HL-60 (cell line): Measurements from ENCODE around the gene LYRM2.

Source experiments
- DNase-seq, 2 experiments: peaks; one replicate each; pipeline ENCODE4 v3.0.0-alpha.2; 2010 to 2020; ENCODE audit warnings: low read depth in 1 of 2, low spot score in 1 of 2
- H3K27ac ChIP-seq: fragments of 250-450 bp; sonication (Bioruptor Pico); replicated peaks from 2 replicates; pipeline ENCODE4 v1.5.1; 2020; ENCODE audit warnings: mild to moderate bottlenecking, moderate library complexity
- H3K27me3 ChIP-seq: fragments of 250-450 bp; sonication (Bioruptor Pico); 2 replicates; pipeline ENCODE4 v1.5.1; 2021; ENCODE audit warnings: mild to moderate bottlenecking, moderate library complexity; ENCODE audit not compliant: insufficient read depth, poor library complexity, severe bottlenecking
- H3K4me3 ChIP-seq: replicated peaks from 2 replicates; pipeline ENCODE4 v1.5.1; 2011; ENCODE audit warnings: mild to moderate bottlenecking, control low read depth, low read length; ENCODE audit not compliant: insufficient read depth
- GABPA ChIP-seq: IDR thresholded peaks from 2 replicates; pipeline ENCODE4 v1.6.1; 2012; ENCODE audit warnings: low read depth
- POLR2AphosphoS5 ChIP-seq: IDR thresholded peaks from 2 replicates; pipeline ENCODE4 v1.6.1; 2012; ENCODE audit warnings: low read depth
- REST ChIP-seq: IDR thresholded peaks from 2 replicates; pipeline ENCODE4 v1.6.1; 2012; ENCODE audit warnings: low read depth; ENCODE audit not compliant: insufficient replicate concordance
- SPI1 ChIP-seq: IDR thresholded peaks from 2 replicates; pipeline ENCODE4 v1.6.1; 2012; ENCODE audit warnings: low read depth, mild to moderate bottlenecking, borderline replicate concordance
- TF ChIP-seq, protein P1 (sequence below): IDR thresholded peaks from one replicate; pipeline ENCODE4 v1.5.1; 2011; ENCODE audit warnings: low read length, control low read depth, inconsistent platforms; ENCODE audit not compliant: insufficient read depth

The LYRM2 gene

DNA sequence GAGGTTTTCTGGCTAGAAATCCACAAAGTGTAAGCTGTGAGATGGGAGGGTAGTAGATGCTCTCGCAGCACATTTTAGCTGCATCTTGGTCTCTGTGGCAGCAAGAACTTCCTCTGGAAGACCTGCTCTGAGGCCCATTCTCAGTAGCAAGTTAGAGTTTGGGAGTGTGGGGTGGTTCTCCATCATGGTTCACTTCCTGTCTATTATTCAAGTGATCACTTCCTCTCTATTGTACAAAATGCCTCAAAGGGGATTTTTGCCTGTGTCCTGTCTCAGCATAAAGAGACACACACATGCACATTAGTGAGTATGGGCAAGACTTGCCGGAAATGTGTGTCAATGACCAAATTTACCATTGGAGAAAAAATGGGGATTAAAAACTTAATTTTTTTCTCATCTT is 42.5 kb downstream of the LYRM2 start:
- TF ChIP-seq SPI1 = peak; percentile 75; the same call in 1 of the 2 replicates
- TF ChIP-seq, protein P1, sequence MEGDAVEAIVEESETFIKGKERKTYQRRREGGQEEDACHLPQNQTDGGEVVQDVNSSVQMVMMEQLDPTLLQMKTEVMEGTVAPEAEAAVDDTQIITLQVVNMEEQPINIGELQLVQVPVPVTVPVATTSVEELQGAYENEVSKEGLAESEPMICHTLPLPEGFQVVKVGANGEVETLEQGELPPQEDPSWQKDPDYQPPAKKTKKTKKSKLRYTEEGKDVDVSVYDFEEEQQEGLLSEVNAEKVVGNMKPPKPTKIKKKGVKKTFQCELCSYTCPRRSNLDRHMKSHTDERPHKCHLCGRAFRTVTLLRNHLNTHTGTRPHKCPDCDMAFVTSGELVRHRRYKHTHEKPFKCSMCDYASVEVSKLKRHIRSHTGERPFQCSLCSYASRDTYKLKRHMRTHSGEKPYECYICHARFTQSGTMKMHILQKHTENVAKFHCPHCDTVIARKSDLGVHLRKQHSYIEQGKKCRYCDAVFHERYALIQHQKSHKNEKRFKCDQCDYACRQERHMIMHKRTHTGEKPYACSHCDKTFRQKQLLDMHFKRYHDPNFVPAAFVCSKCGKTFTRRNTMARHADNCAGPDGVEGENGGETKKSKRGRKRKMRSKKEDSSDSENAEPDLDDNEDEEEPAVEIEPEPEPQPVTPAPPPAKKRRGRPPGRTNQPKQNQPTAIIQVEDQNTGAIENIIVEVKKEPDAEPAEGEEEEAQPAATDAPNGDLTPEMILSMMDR = no peak
- Histone ChIP-seq H3K27me3 (no peaks in the 10 kb centered on the region), H3K27ac (no peak overlapping the region), H3K4me3 (no peak overlapping the region)
- DNase-seq = no peak

GRCh38 chr6:89591745-89592144 is 46.8 kb downstream of the LYRM2 start:
- no peak overlapping the region for H3K27ac ChIP-seq
- no peak for TF ChIP-seq POLR2AphosphoS5
- TF ChIP-seq SPI1 = no peak
- H3K4me3 ChIP-seq = no peak overlapping the region
- DNase-seq = no peak
- no peaks in the 10 kb centered on the region for H3K27me3 ChIP-seq

DNA sequence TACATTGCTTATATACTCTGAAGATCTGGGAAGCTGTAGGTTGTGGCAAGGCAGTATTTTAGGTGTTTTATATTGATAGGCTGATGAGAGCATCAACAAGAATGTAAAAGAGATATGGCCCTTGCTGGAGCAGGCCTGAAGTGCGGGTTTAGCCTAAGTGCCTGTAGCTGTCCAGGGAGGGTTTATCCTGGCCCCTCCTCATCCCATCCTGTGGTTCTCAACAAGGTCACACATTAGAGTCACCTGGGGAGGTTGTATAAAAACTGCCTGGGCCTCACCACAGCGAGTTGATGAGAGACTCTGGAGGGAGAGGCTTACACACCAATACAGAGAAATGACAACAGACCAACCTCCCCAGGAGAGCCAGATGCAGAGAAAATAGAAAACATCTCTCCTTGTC is 48.4 kb downstream of the LYRM2 start:
- no peak for DNase-seq
- no peaks in the 10 kb centered on the region for H3K27me3 ChIP-seq
- TF ChIP-seq POLR2AphosphoS5 (no peak), REST (no peak), GABPA (no peak), SPI1 (no peak)
- TF ChIP-seq, protein P1 = no peak
- H3K27ac ChIP-seq = no peak overlapping the region
- H3K4me3 ChIP-seq = no peak overlapping the region

DNA sequence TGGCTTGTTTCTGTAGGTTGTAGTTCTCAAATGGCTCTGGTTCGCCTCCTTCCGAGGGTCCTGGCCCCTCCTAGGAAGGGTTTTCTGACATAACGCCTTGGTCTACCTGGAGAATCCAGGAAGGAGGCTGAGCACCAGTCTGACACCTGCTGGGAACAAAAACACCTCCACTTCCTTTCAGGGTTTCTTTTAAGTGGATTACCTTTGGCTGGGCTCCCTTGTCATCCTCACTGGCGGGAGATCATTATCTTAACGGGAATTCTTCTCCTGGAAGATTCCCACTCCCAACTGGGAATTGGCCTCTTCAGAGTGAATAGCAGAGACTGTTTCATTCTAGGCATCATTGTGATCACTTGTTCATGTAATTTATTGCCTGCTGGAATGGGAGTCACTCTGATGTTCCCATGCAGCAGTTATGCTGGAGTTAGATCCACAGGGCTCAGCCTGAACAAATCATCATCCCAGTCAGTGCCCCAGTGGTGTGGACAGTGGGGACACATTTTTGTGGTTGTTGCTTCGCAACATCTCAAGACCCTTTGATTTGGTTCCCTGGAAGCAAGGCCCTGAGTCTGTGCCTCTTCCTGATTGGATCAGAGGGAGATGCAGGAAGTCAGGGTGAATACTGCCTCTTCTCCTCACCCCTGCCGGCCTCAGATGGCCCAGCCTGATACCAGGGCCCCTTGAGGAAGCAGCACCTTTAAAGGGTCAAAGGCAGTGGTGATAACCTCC is 49.1 kb downstream of the LYRM2 start:
- H3K27me3 ChIP-seq = no peaks in the 10 kb centered on the region
- no peak overlapping the region for H3K27ac ChIP-seq
- no peak for DNase-seq
- TF ChIP-seq GABPA (no peak), SPI1 (no peak), REST (no peak), POLR2AphosphoS5 (no peak)
- TF ChIP-seq, protein P1 = no peak
- no peak overlapping the region for H3K4me3 ChIP-seq
